HG03196 (cell line): ENCODE data around the gene IRF9.

Source experiments
- ATAC-seq: cut with Tn5 transposase; IDR thresholded peaks from one replicate; pipeline ENCODE4 v1.9.1; 2021; ENCODE audit not compliant: unreplicated experiment

Gene IRF9

DNA sequence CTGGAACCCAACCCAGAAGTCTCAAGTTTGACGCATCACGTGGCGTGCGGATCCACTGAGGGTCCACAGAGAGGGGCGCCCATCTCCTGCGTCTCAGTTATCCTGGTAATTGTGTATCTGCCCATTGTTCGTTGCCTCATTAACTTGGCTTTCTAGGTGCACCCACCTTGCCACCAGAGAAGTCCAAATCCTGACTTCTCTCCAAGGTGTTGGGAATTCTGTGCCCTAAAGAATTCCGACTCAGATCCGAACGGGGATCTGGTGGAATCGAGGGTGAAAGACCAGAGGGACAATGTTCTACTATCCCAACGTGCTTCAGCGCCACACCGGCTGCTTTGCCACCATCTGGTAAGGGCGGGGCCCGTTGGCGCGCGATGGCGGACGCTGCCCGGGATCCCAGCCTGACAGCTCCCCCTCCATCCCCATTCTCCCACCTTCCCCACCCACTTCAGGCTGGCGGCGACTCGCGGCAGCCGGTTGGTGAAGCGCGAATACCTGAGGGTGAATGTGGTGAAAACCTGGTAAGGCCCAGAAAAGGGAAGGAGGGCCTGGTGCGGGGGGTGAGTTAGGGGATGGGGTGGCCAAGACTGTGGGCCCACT lies 11.3 kb downstream of the IRF9 start:
- no peak for ATAC-seq

DNA sequence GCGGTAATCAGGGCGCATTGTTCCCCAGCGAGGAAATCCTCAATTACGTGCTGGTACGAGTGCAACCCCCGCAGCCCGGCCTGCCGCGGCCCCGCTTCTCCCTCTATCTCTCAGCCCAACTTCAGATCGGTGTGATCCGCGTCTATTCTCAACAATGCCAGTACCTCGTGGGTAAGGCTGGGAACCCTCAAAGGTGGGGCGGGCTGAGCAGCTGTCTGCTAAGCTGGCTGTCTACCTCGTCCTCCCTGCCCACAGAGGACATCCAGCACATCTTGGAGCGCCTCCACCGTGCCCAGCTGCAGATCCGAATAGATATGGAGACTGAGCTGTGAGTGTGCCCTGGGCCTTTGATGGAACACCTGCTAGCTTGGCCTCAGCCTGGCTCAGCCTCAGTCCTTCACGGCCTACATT lies 11.8 kb downstream of the IRF9 start:
- ATAC-seq, result no peak

DNA sequence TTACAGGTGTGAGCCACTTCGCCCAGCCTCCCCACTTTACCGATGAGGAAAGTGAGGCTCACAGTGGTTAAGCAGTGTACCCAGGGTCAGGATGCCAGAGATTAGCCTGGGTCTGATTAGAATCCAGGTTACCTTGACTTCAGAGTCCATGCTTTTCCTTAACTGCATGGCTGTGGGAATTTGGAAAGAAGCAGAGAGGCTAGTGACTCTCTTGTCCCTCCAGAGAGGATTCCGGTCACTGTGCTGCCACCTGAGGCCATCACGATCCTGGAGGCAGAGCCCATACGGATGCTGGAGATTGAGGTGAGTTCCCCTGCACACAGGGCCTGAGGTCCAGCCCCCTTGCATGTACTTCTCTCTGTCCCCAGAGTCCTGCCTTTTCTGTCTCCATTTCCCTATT lies 15.5 kb downstream of the IRF9 start:
- no peak for ATAC-seq

DNA sequence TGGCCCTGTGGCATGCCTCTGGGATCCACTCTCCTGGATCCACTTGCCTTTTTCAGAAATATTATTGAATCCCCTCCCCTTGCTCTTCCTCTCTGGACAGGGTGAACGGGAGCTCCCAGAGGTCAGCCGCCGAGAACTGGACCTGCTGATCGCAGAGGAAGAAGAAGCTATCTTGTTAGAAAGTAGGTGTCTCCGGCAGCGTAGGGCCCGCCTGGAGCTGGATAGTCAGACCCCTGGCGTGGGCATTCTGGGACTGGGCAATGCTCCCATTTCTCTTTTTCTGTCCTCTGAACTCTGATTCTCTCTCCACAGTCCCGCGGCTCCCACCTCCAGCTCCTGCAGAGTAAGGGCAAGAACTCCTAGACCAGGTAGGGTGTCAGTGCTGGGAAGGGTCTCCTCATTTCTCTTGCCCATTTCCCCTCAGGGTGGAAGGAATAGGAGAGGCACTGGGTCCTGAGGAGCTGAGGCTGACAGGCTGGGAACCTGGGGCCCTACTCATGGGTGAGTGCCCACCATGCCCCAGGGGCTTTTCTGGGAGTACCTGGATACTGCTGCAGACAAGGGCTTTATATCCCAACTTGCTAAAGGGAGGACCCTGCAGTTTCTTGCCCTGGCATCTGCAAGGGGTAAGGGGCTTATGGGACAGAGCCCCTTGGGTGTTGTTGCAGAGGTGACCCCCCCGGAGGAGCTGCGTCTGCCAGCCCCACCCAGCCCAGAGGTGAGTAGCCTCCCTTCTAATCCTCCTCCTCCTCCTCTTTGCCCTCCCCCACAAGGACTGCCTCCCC lies 16.2 kb downstream of the IRF9 start:
- no peak for ATAC-seq

DNA sequence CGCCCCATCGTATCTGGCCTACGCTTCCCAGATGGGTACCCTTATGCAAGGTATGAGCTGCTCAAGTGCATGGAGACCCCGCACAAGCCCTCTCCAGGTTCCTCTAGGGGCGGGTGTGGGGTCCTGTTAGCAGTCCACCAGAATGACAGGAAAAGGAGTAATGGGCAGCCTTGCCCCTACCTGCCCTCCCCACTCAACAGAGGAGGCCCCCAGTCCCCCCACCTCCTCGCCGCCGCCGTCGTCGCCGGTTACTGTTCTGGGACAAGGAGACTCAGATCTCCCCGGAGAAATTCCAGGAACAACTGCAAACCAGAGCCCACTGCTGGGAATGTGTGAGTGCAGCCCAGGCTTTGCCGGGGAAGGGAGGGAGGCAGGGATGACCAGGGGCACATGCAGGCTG lies 16.8 kb downstream of the IRF9 start:
- no peak for ATAC-seq

DNA sequence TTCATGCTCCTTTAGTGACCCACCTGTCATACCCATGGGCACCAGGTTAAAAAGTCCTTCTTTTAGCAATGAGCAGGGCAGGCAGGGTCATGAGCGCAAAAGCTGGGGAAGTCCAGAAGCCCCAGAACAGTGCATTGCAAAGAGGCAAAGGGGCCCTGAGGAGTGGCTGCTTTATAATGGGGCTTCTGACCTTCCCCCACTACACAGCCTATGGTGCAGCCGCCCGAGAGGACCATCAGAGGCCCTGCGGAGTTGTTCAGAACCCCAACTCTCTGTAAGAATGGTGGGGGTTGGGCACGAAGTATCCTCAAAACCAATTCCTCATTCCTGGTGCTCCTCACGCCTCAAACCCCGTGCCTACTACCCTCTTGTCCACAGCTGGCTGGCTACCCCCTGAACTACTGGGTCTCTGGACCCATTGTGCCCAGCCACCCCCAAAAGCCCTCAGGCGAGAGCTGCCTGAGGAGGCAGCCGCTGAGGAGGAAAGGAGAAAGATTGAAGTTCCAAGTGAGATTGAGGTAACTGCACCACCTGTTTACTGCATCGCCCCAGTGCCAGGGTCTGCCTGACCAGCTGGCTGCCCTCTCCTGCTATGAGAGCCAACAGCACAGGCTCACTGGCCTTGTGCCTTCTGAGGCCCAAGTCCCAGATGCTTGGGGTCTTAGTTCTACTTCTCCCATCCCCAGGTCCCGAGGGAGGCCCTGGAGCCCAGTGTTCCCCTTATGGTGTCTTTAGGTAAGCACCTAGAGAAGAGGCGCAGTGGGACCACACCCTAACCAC lies 17.5 kb downstream of the IRF9 start:
- ATAC-seq, result no peak

DNA sequence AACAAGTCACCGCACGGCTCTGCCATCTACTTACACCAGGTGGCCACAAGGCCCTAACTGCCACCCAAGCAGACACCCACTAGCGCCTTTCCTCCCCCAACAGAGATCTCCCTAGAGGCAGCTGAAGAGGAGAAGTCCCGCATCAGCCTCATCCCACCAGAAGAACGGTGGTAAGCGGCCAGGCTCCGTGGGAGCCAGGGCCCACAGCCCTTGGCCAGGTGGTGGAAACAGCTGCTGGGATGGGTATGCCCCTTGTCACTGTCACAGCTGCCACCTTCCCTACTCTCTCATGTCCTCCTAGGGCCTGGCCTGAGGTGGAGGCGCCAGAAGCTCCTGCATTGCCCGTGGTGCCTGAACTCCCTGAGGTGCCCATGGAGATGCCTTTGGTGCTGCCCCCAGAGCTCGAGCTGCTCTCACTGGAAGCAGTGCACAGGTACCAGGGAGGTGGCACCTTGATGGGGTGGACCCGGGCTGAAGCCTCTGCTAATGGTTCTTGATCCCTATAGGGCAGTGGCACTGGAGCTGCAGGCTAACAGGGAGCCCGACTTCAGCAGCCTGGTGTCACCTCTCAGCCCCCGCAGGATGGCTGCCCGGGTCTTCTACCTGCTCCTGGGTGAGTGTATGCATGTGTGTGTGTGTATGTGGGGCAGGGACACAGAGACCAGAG lies 18.4 kb downstream of the IRF9 start:
- no peak for ATAC-seq

DNA sequence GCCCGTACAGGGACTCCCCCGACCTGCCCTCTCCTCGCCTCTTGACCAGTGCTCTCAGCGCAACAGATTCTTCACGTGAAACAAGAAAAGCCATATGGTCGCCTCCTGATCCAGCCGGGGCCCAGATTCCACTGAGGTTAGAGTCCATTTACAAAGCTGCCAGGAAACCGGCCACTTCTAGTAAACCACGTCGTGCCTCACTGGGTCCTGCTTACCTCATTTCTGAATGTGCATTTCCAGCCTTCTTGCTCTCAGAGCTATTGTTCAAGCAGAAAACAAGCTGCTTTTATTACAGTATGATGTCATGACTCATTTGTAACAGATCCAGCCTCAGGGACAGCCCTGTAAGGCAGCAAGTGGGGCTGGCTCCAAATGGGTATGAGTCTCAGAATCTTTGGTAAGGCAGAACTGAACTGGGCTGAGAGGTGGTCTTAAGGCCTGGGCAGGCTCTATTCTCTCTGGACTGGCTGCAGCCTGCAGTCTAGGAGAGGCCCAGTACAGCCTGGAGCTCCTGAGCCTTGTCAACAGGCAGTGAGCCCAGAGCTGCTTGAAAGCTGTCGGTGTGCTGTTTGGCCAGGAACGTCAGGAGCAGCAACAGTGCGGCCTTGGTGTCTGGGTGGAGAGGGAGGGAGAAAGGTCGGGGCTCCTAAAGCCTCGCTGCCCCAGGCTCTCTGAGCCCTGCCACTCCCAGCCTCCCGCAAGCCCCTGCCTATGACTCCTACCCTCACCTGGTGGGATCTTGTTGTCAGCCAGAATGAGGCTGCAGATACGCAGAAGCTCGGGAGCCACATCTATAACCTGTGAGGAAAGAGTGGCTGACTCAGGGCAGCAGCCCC lies 19.1 kb downstream of the IRF9 start:
- no peak for ATAC-seq

DNA sequence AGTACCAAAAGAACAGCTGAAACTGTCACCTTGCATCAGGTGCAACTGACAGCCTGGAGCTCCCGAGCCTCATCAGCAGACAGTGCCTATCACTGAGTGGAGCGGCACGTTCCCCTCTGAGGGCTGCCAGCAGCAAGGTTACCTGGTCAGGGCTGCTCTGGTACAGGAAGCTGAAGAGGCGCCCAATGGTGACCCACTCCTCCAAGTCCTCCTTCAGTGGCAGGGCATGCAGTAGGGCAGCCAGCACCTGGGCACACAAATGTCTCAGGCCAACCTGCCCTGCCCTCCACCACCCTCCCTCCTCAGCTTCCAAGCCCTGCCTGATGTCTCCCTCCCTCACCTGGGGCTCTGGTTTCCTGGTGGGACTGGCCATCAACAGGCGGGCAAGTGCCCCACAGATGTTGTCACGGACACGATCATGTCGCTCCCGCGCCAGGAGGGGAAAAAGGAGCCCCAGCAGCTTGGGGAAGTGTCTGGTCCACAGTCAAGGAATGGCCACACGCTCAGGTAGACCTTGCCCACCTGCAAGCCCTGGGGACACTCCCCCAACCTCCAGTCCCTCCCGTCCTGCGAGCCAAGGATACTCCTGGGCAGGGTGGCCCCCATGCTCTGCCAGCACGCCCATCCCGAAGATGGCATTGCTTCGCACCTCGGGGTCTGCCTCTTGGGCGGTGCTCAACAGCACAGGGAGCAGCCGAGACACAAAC lies 20.5 kb downstream of the IRF9 start:
- ATAC-seq, result no peak

DNA sequence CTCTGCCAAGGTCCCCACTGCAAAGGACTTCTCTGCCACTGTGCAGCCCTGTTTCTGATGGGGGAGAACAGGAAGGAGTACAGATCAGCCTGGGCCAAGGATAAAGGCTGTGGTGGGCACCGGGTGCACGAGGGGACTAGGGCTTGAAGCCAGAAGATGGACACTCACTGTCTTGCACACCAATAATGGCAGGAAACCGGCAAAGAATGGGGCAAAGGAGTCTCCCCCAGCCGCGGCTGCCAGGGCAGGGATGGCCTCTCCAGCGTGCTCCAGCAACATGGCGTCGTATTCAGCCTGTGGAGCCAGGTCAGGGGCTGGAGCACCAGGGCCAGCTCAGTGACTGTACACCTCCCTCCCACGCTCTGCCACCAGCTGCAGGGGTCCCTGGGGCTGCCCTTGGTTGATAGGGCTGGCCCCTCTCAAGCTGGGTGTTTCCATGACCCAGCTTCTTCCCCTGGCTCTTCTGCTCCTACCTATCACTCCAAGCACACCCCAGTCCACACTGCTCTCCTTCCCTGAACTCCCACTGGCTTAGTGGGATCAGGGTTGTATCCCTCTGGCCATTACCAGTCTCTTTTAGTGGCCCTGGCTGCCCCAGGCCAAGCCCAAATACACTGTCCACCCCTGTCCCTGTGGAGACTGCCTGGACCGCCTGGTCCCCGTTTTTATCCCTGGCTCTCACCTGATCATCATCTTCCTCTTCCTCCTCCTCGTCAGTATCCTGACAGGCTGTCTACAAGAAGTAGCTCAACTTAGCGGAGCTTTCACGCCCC lies 21.2 kb downstream of the IRF9 start:
- no peak for ATAC-seq

DNA sequence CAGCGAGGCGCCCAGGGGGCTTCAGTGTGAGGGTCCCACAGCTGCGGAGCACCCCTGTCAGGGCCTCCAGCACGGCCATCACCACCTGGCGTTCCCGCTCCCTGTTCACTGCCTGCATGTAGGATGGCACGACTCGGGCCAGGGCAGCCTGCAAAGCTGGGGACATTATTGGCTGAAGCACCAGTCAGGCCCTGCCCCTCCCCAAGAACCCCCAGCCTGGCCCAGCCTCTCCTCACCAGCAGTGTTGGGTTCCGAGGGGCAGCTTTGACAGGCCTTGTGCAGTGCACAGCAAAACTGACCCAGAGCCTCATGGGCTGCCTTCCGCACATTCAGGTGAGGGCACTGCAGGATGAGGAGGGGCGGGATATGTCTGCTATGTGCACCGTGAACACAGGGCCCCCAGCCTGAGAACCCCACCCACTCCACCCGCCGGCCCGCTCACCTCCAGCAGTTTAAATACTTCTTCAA lies 22.0 kb downstream of the IRF9 start:
- ATAC-seq, result no peak

DNA sequence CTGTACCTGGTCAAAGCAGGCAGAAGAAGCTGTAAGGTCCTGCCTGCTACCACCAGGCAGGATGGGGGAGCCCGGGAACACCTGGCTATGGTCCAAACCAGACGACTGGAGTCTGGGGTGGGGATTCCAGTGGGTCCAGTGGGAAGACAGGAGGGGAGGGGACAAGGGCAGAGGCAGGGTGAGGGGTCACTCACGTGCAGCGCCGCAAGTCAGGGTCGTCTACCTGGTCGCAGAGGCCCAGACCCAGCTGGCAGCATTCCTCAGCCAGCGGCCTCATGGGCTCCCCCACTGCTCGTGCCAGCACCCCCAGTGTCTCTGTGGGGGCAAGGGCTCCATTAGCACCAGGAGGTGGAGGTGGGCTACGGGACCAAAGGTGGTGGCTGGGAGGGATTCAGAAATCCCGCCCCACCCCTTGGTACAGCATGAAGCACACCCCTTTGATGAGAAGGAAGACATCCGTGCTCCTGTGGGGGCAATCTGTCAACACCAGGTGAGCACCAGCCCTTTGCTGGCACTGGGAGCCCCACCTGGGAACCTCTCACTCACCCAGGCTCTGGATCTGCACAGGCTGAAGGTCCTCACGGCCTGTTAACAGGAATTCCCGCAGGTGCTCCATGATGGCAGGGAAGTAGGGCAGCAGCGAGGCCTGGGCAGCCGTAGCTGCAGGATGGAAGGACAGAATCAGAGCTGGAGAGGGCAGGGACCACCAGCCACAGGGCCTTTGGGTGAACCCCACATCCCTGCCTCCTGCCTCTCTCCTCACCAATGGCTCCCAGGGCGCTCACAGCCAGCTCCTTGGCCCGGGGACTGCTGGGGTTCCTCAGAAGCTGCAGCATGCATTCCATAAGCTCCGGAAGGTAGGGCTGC lies 23.3 kb downstream of the IRF9 start:
- ATAC-seq, result no peak

DNA sequence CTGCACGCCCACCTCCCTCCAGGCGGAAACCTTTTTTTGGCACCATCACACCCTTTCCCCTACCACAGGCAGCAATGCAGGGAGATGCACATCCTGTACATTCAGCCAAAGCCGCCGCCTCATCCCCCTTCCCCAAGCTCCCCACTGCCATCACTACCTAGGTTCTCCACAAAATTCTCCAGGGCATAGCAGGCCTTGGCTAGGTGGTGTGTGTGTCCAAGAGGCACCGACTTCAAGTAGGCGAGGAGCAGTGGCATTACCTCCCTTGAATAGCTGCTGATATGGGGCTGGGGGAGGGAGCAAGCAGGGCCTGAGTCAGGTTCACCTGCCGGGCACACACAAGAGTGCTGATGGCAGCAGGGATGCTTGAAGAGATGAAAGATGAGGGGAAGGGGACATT lies 24.0 kb downstream of the IRF9 start:
- ATAC-seq, result no peak

DNA sequence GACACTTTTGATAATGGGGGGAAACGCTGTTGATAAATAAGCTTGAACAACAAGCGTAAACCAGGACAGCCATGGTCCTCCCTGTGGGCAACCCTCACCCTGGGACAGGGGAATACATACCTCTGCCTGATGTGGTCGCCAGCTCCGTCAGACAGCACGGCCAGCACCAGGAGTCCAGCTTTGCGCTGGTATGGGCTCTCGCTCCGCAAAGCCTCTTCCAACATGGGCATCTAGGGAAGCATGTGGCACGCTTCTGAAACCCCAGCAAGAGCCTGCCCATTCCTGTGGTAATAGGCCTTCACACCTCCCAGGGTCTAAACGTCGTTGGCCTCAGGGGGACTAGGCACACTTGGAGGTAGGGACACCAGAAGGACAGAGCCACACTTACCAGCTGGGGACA lies 24.7 kb downstream of the IRF9 start:
- ATAC-seq, result no peak

DNA sequence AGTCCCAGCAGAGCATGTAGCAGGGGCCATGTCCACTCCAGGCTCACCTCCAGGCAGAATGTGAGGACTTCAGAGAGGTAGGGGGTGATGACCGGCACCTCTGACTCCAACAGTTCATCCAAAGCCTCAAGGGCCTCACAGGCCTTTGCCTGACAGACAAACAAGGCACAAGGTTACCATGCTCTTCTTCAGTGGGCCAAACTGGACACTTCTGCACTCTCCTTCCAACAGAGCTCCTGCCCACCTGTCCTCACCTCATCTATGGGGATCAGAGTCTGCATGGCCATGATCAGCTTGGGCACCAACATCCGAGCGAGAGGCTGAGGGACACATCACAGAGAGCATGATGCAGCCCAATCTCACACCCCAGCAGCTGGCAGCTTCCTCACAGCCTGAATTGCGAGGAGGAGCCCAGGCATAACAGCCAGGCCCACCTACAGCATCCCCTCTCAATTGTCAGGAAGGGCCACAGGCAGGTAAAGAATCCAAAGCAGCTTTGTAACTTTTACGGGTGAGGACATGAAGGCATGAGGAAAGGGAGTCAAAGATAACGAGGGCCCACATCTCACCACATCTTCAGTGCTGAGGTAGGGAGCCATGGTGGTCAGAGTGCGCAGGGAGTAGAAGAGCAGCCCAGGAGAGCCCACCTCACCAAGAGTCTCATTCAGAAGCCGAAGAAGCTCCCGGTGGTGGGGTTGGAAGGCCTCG lies 25.9 kb downstream of the IRF9 start:
- no peak for ATAC-seq

DNA sequence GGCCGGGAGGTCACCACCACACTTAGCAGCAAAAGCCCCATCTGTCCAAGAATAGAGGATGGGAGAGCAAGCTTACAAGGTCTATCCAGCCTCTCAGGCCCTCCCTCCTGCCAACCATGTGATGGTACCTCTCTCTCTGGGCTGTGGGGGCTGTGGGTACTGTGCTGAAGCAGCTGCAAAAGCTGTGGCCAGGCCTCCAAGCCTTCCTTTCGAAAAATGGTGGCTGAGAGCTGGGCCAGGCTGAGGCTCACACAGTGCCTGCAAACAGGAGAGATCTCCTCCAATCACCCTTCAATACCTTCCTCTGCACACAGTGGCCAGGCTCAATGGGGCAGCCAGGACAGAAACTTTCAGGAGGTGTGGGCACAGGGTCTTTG lies 26.5 kb downstream of the IRF9 start:
- no peak for ATAC-seq

DNA sequence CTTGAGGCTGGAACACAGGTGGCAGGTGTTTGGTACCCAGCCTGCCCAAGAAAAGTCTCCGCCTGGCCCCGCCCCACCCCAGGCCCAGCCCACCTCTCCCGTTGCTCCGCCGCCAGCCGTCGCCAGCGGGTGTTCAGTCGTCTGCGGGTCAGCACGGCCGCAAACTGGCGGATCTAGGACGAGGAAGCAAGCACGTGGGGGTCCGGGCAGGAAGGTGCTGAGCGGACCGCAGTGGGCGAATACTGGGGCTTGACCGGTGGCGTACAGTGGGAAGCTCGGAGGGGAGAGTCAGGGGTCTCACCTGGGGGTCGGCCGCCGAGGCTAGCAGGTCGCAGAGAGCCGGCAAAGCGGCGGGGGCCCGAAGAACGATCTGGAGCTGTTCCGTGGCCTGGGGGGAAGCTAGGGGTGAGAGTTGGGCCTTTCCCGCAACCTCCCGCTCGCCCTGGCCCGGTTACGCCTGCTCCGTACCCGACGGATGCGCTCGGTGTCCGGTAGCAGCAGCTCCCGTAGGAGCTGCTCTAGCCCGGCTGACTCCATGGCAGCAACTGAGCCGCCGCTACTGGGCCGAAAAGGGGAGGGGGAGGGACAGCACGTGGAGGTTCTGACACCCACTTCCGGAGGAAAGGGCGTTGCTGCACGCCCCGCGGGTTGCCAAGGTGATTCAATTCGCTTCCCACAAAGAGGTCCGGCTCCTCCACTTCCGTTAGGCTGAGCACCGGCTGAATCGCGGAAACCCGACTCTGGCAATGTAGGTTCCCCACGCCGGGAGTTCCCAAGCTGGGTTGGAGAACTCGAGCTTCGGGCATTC lies 27.4 kb downstream of the IRF9 start, which contains the start of gene IPO4:
IPO4 (minus strand) TSS at position 566 of the 808 bp plus-strand sequence; CDS start at position 537, 29 bp downstream.
- ATAC-seq, result peak; percentile 84
